Heart right ventricle (tissue), 16 donors: ENCODE measurements around the gene DUSP21. TPM values are rescaled to one million over a fixed set of nuclear protein-coding genes. Genes with fewer than 3 reads are reported as not detected.
A peak's percentile ranks its signal among the peaks of the same experiment; 100 is the strongest.
"Not testable (repeated sequence)": the region's sequence is repeated elsewhere in the genome, so short reads cannot be mapped to it uniquely, and the experiment has no call there.

ENCODE experiments used
- ATAC-seq, 8 donors: fragments of 200-7000 bp; cut with Tn5 transposase; one replicate each; pipeline ENCODE4 v1.9.1; 2020; ENCODE audit warnings: mild to moderate bottlenecking in 8 of 8, moderate library complexity in 8 of 8, moderate number of reproducible peaks in 1 of 8
- DNase-seq, 2 donors: peaks; one replicate each; pipeline ENCODE4 v3.0.0-alpha.2; 2020
- H3K27ac ChIP-seq, 10 donors: fragments of 200-600 bp; sonication (generic) in 2 of 10; one replicate each; pipeline versions ENCODE4 v1.5.0 to v1.8.0; 2020 to 2022; ENCODE audit warnings: mild to moderate bottlenecking in 3 of 10
- H3K27me3 ChIP-seq, 7 donors: fragments of 200-600 bp; one replicate each; pipeline ENCODE4 v1.8.0; 2021 to 2022; ENCODE audit warnings: mild to moderate bottlenecking in 2 of 7
- H3K36me3 ChIP-seq, 9 donors: fragments of 200-600 bp; sonication (generic) in 1 of 9; one replicate each; pipeline versions ENCODE4 v1.5.0 to v1.8.0; 2020 to 2022; ENCODE audit warnings: mild to moderate bottlenecking in 2 of 9
- H3K4me1 ChIP-seq, 9 donors: fragments of 200-600 bp; sonication (generic) in 1 of 9; one replicate each; pipeline versions ENCODE4 v1.5.0 to v1.8.0; 2020 to 2022; ENCODE audit warnings: mild to moderate bottlenecking in 4 of 9
- H3K4me3 ChIP-seq, 10 donors: fragments of 200-600 bp; sonication (generic) in 2 of 10; one replicate each; pipeline versions ENCODE4 v1.5.0 to v1.8.0; 2020 to 2022; ENCODE audit warnings: mild to moderate bottlenecking in 7 of 10, moderate library complexity in 2 of 10
- H3K9me3 ChIP-seq, 11 donors: fragments of 200-600 bp in 10 of 11; sonication (generic) in 2 of 11; one replicate each; pipeline versions ENCODE4 v1.5.0 to v1.8.0; 2013 to 2022; ENCODE audit warnings: mild to moderate bottlenecking in 2 of 11, control low read depth in 1 of 11, moderate library complexity in 1 of 11
- CTCF ChIP-seq, 9 donors: fragments of 200-600 bp; sonication (generic) in 2 of 9; IDR thresholded peaks; one replicate each; pipeline versions ENCODE4 v1.5.0 to v1.8.0; 2021 to 2022; ENCODE audit warnings: antibody characterized with exemption in 9 of 9, mild to moderate bottlenecking in 5 of 9, moderate library complexity in 1 of 9
- WGBS, 2 donors: extraction: QIAGEN DNeasy Blood & Tissue Kit; methylation state at CpG; one replicate each; pipeline ENCODE4 v1.1.7; 2013; ENCODE audit warnings: inconsistent platforms in 1 of 2; 5-methylcytosine and 5-hydroxymethylcytosine counted together
- intact Hi-C, 10 donors: fragments of 100-400 bp; cut with DNase I; formaldehyde crosslinking; loops; one replicate each; pipeline versions ENCODE4 v1.11.1 to v1.14.2; 2022
- polyA plus RNA-seq, 2 donors: library from polyadenylated mRNA; stranded (reverse); fragments of 200-250 nt; gene quantifications; one replicate each; pipeline ENCODE4 v1.2.3, GENCODE V29; 2013
- total RNA-seq, 10 donors: library from RNA; stranded (reverse); fragmentation: NEBNext Ultra II Directional in 3 of 10; extraction: Animal tissue kit (Norgen Biotek cat#: 25700) in 3 of 10; gene quantifications; one replicate each; pipeline versions ENCODE4 v1.2.1 to v1.2.4, GENCODE V29; 2021 to 2023
- donor health status: Arrhythmogenic right ventricular cardiomyopathy.
- donor health status: ischemic (EF 13 %, LVEDD 7.1; RV severe dilation, severe dysfunction).
- donor health status: healthy with polysubstance abuse.
- donor health status: DM: no; HTN: yes; CAD: no.
- donor health status: DM: no; HTN: no; CAD: no.
- donor health status: ischemic (EF 25% LVEDD 6.9; RV normal size, moderate dysfunction).
- donor health status: ischemic (EF 25% LVEDD 5.7; RV mildly dilated, moderate dysfunction).
- donor health status: healthy.
- donor health status: DM: yes; HTN: yes; CAD: no.
- donor health status: Ischemic cardiomyopathy.
- donor health status: ischemic (EF 35%, LVEDD 5.7; RV mildly dilated, moderate dysfunction).
- donor health status: nonischemic (EF 11% LVEDD 7.7; RV severe dilation, severe dysfunction).
- donor health status: DM: yes; HTN: yes; CAD: no.
- donor health status: PGD.
- donor health status: ischemic (EF 29% LVEDD 5.4; RV normal size, mild dysfunction).
- donor health status: nonischemic (EF 23%, LVEDD 6.1; RV moderate dilation, normal function).

Gene DUSP21
- total and polyA plus RNA-seq, 12 donors: not detected

GRCh38 chrX:44884944-44885343, 41.1 kb downstream of the DUSP21 start:
- Histone ChIP-seq H3K27ac (no peak overlapping the region), H3K36me3 (no peaks in the 10 kb centered on the region), H3K4me1 (peaks cover 0 to 73% (median 8%) of the 10 kb centered on the region in 9 donors), H3K4me3 (no peak overlapping the region), H3K27me3 (no peaks in the 10 kb centered on the region), H3K9me3 (no peaks in the 10 kb centered on the region)
- WGBS, 2 donors: 37 to 47% methylated on average over 4 of the region's 4 CpGs
- ATAC-seq (no peak), DNase-seq (no peak)
- intact Hi-C loops: no loop called here
- no peak for TF ChIP-seq CTCF (IDR thresholded peaks at IDR 0.05)

GRCh38 chrX:44889824-44890223, 46.0 kb downstream of the DUSP21 start:
- intact Hi-C loops: no loop called here
- DNase-seq (no peak), ATAC-seq (no peak)
- WGBS, 2 donors: 75 to 77% methylated on average over 1 of the region's 1 CpG
- Histone ChIP-seq H3K4me1 (peaks cover 0 to 51% (median 0%) of the 10 kb centered on the region in 9 donors), H3K36me3 (no peaks in the 10 kb centered on the region), H3K4me3 (no peak overlapping the region), H3K9me3 (no peaks in the 10 kb centered on the region), H3K27me3 (no peaks in the 10 kb centered on the region), H3K27ac (peak overlapping the region in 1 of 10 donors; percentile 8)
- no peak for TF ChIP-seq CTCF (IDR thresholded peaks at IDR 0.05)

GRCh38 chrX:44890247-44890646, 46.4 kb downstream of the DUSP21 start:
- no peak for ATAC-seq
- TF ChIP-seq CTCF (IDR thresholded peaks at IDR 0.05): no peak
- no peaks in the 10 kb centered on the region for H3K9me3 ChIP-seq
- 61 to 67% methylated on average over 3 of the region's 3 CpGs for WGBS, 2 donors
- H3K4me3 ChIP-seq: no peak overlapping the region
- intact Hi-C loops: no loop called here
- H3K27ac ChIP-seq: peak overlapping the region in 1 of 10 donors; percentile 8
- H3K36me3 ChIP-seq: no peaks in the 10 kb centered on the region
- H3K4me1 ChIP-seq: peaks cover 0 to 47% (median 0%) of the 10 kb centered on the region in 9 donors
- no peak for DNase-seq
- H3K27me3 ChIP-seq: no peaks in the 10 kb centered on the region

- H3K27me3 ChIP-seq, H3K36me3 ChIP-seq, H3K9me3 ChIP-seq, H3K4me3 ChIP-seq, ATAC-seq, DNase-seq, H3K27ac ChIP-seq, intact Hi-C loops: not testable (repeated sequence)
- peaks cover 0 to 45% (median 0%) of the 10 kb centered on the region in 9 donors for H3K4me1 ChIP-seq
- WGBS, 2 donors: 86 to 92% methylated on average over 8 to 10 of the region's 10 CpGs
Observed at GRCh38 chrX:44890687-44891086, 46.9 kb downstream of the DUSP21 start.

- H3K9me3 ChIP-seq: peaks cover 0 to 10% (median 2%) of the 10 kb centered on the region in 11 donors
- no peaks in the 10 kb centered on the region for H3K27me3 ChIP-seq
- intact Hi-C loops: no loop called here
- H3K4me3 ChIP-seq: no peak overlapping the region
- WGBS, 2 donors: 86 to 91% methylated on average over 6 of the region's 6 CpGs
- no peaks in the 10 kb centered on the region for H3K36me3 ChIP-seq
- TF ChIP-seq CTCF (IDR thresholded peaks at IDR 0.05): no peak
- DNase-seq (no peak), ATAC-seq (no peak)
- no peak overlapping the region for H3K27ac ChIP-seq
- peaks cover 0 to 38% (median 0%) of the 10 kb centered on the region in 9 donors for H3K4me1 ChIP-seq
Observed at GRCh38 chrX:44891642-44892041, 47.8 kb downstream of the DUSP21 start.

Other genes starting within 250 kb of the DUSP21 start
- gene KDM6A, start 29.2 kb downstream of the DUSP21 start, total RNA-seq: 10 to 100 TPM; 10.2 to 21.2 (median 12.9) TPM
- 1 to 10 TPM; 3.8 to 6.7 TPM for gene KDM6A, start 29.2 kb downstream of the DUSP21 start, polyA plus RNA-seq